Measurements from ENCODE around the gene GLG1. TPM values are rescaled to one million over a fixed set of nuclear protein-coding genes. Genes with fewer than 3 reads are reported as not detected.
A peak's percentile ranks its signal among the peaks of the same experiment; 100 is the strongest.

GLG1 gene
- total RNA-seq, 1 experiment from 2014 or later: 237 TPM

DNA sequence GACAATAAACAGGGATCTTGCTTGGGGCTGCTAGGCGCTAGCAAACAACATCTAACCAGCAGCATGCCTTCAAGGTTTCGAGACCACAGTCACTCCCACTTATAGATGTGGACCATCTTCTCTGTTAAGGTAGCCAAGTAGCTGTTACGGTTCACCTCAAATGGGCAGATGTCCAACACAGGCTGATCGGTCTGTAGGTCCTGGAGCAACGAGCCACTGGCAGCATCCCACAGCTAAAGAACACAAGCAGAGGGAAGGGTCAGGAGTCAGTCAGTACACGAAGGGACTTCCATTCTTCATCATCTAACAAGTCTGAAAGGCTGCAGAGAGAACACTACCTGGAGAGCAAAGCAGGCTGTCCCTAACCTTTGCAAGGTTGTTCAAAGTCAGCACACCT lies 16.9 kb upstream of the GLG1 start:
- H3K79me2 ChIP-seq (ENCODE audit: insufficient read depth, low read length): peaks cover 42% of the 10 kb centered on the region
- H3K4me1 ChIP-seq (ENCODE audit: control insufficient read depth in 1 of 2, insufficient read depth in 2 of 2, low read length in 2 of 2): no peaks in the 10 kb centered on the region
- H3K9me3 ChIP-seq (ENCODE audit: control insufficient read depth in 1 of 2, insufficient read depth in 1 of 2, low read depth in 1 of 2, low read length in 2 of 2): no peaks in the 10 kb centered on the region
- DNase-seq (ENCODE audit: low read depth, low spot score) (no peak), ATAC-seq (0 out of 2 replicates have a peak, but pooled peaks have one; percentile 12)
- no peak overlapping the region for H2AFZ ChIP-seq (ENCODE audit: low read depth, low read length, poor library complexity, severe bottlenecking)
- intact Hi-C loops (cut with micrococcal nuclease): loop anchor here (2.0 kb wide), 1 partner anchor 315 kb away; no protein-coding TSS in a partner anchor
- peaks cover 10% of the 10 kb centered on the region; the same call in 1 of the 2 replicates for H4K20me1 ChIP-seq (ENCODE audit: insufficient read depth)
- H3K4me2 ChIP-seq (ENCODE audit: low read length): no peak overlapping the region
- no peak overlapping the region for H3K27ac ChIP-seq (ENCODE audit: low read depth, low read length)
- no peak overlapping the region for H3K9ac ChIP-seq (ENCODE audit: low read length)
- BruUV-seq (replicated peaks): no TSS peak
- no peak overlapping the region for H3K4me3 ChIP-seq (replicated peaks in 1 of 2; ENCODE audit: low read depth in 1 of 2, low read length in 2 of 2)
- ChIA-PET CTCF (no interaction called here), POLR2A (no interaction called here), RAD21 (ENCODE audit: low non-redundant PET in 1 of 2, low total read pairs in 2 of 2, uncharacterized antibody in 2 of 2, unreplicated experiment in 2 of 2) (no interaction called here)
- no peak for TF ChIP-seq ZFX (IDR thresholded peaks at IDR 0.05)
- no peak for TF ChIP-seq RAD21 (IDR thresholded peaks at IDR 0.05; ENCODE audit: low read depth)
- TF ChIP-seq, protein P1, sequence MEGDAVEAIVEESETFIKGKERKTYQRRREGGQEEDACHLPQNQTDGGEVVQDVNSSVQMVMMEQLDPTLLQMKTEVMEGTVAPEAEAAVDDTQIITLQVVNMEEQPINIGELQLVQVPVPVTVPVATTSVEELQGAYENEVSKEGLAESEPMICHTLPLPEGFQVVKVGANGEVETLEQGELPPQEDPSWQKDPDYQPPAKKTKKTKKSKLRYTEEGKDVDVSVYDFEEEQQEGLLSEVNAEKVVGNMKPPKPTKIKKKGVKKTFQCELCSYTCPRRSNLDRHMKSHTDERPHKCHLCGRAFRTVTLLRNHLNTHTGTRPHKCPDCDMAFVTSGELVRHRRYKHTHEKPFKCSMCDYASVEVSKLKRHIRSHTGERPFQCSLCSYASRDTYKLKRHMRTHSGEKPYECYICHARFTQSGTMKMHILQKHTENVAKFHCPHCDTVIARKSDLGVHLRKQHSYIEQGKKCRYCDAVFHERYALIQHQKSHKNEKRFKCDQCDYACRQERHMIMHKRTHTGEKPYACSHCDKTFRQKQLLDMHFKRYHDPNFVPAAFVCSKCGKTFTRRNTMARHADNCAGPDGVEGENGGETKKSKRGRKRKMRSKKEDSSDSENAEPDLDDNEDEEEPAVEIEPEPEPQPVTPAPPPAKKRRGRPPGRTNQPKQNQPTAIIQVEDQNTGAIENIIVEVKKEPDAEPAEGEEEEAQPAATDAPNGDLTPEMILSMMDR (IDR thresholded peaks at IDR 0.05 in 2 of 3, conservative IDR thresholded peaks at IDR 0.05 in 1 of 3; ENCODE audit: borderline replicate concordance in 1 of 3, insufficient read depth in 1 of 3, low read depth in 2 of 3, low read length in 2 of 3): no peak
- no peak for TF ChIP-seq EGR1 (IDR thresholded peaks at IDR 0.05; ENCODE audit: low read depth)
- TF ChIP-seq, protein P2, sequence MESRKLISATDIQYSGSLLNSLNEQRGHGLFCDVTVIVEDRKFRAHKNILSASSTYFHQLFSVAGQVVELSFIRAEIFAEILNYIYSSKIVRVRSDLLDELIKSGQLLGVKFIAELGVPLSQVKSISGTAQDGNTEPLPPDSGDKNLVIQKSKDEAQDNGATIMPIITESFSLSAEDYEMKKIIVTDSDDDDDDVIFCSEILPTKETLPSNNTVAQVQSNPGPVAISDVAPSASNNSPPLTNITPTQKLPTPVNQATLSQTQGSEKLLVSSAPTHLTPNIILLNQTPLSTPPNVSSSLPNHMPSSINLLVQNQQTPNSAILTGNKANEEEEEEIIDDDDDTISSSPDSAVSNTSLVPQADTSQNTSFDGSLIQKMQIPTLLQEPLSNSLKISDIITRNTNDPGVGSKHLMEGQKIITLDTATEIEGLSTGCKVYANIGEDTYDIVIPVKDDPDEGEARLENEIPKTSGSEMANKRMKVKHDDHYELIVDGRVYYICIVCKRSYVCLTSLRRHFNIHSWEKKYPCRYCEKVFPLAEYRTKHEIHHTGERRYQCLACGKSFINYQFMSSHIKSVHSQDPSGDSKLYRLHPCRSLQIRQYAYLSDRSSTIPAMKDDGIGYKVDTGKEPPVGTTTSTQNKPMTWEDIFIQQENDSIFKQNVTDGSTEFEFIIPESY (IDR thresholded peaks at IDR 0.05; ENCODE audit: extremely low read depth, insufficient replicate concordance, low read length): no peak
- no peak for TF ChIP-seq JUND (IDR thresholded peaks at IDR 0.05)
- TF ChIP-seq YY1 (IDR thresholded peaks at IDR 0.05; ENCODE audit: extremely low read depth, insufficient replicate concordance, low read depth, low read length): no peak
- no peaks in the 10 kb centered on the region for H3K9me2 ChIP-seq (ENCODE audit: insufficient read depth)
- H3K27me3 ChIP-seq (ENCODE audit: insufficient read depth, low read length): no peaks in the 10 kb centered on the region
- H3K36me3 ChIP-seq (ENCODE audit: control insufficient read depth in 1 of 2, insufficient read depth in 2 of 2, low read length in 2 of 2): peaks cover 45 to 58% of the 10 kb centered on the region in 2 experiments
